ENCODE results near the gene TRMT13. TPM values are rescaled to one million over a fixed set of nuclear protein-coding genes. Genes with fewer than 3 reads are reported as not detected.
A peak's percentile ranks its signal among the peaks of the same experiment; 100 is the strongest.

Gene TRMT13
- total RNA-seq, 1 experiment from 2014 or later = 25.5 TPM

DNA sequence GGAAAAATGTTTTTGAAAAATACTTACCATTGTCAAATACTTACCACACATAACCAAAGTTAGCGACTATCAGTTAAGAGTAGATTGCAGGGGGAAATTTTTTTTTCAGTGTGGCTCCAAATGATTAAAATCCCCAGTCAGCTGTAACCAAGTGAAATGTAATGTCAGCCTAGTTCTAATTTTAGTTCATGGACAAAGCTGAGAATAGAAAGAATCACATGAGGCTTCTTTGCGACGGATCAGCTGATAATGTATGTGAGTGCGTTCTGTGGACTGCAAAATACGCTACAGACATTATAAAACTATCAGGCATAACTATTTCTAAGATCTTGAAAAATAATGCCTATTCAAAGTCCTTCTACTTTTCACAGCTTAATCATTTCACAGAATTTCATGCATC lies 45.1 kb downstream of the TRMT13 start, which contains the start of gene LRRC39:
LRRC39 (minus strand) TSS at position 166 of the 400 bp plus-strand sequence. CDS start 9,740 bp downstream, outside the sequence.
- TF ChIP-seq, protein P1, sequence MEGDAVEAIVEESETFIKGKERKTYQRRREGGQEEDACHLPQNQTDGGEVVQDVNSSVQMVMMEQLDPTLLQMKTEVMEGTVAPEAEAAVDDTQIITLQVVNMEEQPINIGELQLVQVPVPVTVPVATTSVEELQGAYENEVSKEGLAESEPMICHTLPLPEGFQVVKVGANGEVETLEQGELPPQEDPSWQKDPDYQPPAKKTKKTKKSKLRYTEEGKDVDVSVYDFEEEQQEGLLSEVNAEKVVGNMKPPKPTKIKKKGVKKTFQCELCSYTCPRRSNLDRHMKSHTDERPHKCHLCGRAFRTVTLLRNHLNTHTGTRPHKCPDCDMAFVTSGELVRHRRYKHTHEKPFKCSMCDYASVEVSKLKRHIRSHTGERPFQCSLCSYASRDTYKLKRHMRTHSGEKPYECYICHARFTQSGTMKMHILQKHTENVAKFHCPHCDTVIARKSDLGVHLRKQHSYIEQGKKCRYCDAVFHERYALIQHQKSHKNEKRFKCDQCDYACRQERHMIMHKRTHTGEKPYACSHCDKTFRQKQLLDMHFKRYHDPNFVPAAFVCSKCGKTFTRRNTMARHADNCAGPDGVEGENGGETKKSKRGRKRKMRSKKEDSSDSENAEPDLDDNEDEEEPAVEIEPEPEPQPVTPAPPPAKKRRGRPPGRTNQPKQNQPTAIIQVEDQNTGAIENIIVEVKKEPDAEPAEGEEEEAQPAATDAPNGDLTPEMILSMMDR (IDR thresholded peaks at IDR 0.05; ENCODE audit: unreplicated experiment) = no peak
- POLR2A ChIA-PET = interaction anchor here (1.0 kb wide), 1 partner anchor 19 kb away, joined by 3 read pairs; no protein-coding TSS in a partner anchor
- no peak within 1 kb of the TSS for H3K4me3 Mint-ChIP-seq (ENCODE audit: unreplicated experiment)
- H3K36me3 Mint-ChIP-seq (ENCODE audit: insufficient read depth, unreplicated experiment) = no peaks in the 10 kb centered on the region
- H3K27me3 Mint-ChIP-seq (ENCODE audit: insufficient read depth, unreplicated experiment) = no peaks in the 10 kb centered on the region
- intact Hi-C loops (cut with micrococcal nuclease) = no loop called here
- DNase-seq (ENCODE audit: unreplicated experiment) = no peak
- CTCF ChIA-PET = no interaction called here
- H3K4me1 Mint-ChIP-seq (ENCODE audit: insufficient read depth, unreplicated experiment) = no peaks in the 10 kb centered on the region
- H3K9me3 Mint-ChIP-seq (ENCODE audit: unreplicated experiment) = no peaks in the 10 kb centered on the region
- no TSS peak for BruUV-seq (replicated peaks)
- H3K27ac Mint-ChIP-seq (ENCODE audit: low read depth, unreplicated experiment) = no peak within 1 kb of the TSS

DNA sequence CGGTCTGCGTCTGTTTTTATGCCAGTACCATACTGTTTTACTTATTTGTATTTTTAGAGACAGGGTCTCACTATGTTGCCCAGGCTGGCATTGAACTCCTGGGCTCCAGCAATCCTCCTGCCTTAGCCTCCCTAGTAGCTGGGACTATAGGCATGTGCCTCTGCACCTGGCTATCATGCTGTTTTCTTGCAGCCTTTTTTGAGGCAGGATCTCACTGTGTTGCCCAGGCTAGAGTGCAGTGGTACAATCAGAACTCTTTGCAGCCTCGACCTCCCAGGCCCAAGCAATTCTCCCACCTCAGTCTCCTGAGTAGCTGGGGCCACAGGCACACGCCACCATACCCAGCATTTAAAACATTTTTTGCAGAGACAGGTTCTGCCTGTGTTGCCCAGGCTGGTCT lies 50.4 kb downstream of the TRMT13 start:
- no peaks in the 10 kb centered on the region for H3K4me1 Mint-ChIP-seq (ENCODE audit: insufficient read depth, unreplicated experiment)
- H3K27me3 Mint-ChIP-seq (ENCODE audit: insufficient read depth, unreplicated experiment) = no peaks in the 10 kb centered on the region
- no peak overlapping the region for H3K4me3 Mint-ChIP-seq (ENCODE audit: unreplicated experiment)
- TF ChIP-seq, protein P1 (IDR thresholded peaks at IDR 0.05; ENCODE audit: unreplicated experiment) = no peak
- no TSS peak for BruUV-seq (replicated peaks)
- no peak for DNase-seq (ENCODE audit: unreplicated experiment)
- H3K36me3 Mint-ChIP-seq (ENCODE audit: insufficient read depth, unreplicated experiment) = no peaks in the 10 kb centered on the region
- H3K27ac Mint-ChIP-seq (ENCODE audit: low read depth, unreplicated experiment) = no peak overlapping the region
- no peaks in the 10 kb centered on the region for H3K9me3 Mint-ChIP-seq (ENCODE audit: unreplicated experiment)
- POLR2A ChIA-PET = interaction anchor here (0.9 kb wide), 1 partner anchor 82 kb away, joined by 3 read pairs; the partner anchor contains the start of gene RTCA
- intact Hi-C loops (cut with micrococcal nuclease) = no loop called here
- CTCF ChIA-PET = interaction anchor here (1.1 kb wide), 1 partner anchor 19 kb away, joined by 3 read pairs; no protein-coding TSS in a partner anchor

DNA sequence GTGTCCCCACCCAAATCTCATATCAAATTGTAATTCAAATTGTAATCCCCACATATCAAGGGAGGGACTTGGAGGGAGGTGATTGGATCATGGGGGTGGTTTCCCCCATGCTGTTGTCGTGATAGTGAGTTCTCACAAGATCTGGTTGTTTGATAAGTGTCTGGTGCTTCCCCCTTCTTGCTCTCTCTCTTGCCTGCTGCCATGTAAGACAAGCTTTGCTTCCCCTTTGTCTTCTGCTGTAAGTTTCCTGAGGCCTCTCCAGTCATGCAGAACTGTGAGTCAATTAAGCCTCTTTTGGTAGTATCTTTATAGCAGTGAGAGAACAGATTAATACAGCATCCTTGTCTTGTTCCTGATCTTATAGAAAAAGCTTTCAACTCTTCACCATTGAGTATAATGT lies 51.6 kb downstream of the TRMT13 start:
- DNase-seq (ENCODE audit: unreplicated experiment) = no peak
- Mint-ChIP-seq H3K36me3 (ENCODE audit: insufficient read depth, unreplicated experiment) (no peaks in the 10 kb centered on the region), H3K9me3 (ENCODE audit: unreplicated experiment) (no peaks in the 10 kb centered on the region), H3K27me3 (ENCODE audit: insufficient read depth, unreplicated experiment) (no peaks in the 10 kb centered on the region), H3K27ac (ENCODE audit: low read depth, unreplicated experiment) (no peak overlapping the region), H3K4me1 (ENCODE audit: insufficient read depth, unreplicated experiment) (no peaks in the 10 kb centered on the region), H3K4me3 (ENCODE audit: unreplicated experiment) (no peak overlapping the region)
- no TSS peak for BruUV-seq (replicated peaks)
- TF ChIP-seq, protein P1 (IDR thresholded peaks at IDR 0.05; ENCODE audit: unreplicated experiment) = no peak
- CTCF ChIA-PET = interaction anchor here (1.1 kb wide), 1 partner anchor 20 kb away, joined by 3 read pairs; no protein-coding TSS in a partner anchor
- POLR2A ChIA-PET = no interaction called here
- intact Hi-C loops (cut with micrococcal nuclease) = no loop called here

DNA sequence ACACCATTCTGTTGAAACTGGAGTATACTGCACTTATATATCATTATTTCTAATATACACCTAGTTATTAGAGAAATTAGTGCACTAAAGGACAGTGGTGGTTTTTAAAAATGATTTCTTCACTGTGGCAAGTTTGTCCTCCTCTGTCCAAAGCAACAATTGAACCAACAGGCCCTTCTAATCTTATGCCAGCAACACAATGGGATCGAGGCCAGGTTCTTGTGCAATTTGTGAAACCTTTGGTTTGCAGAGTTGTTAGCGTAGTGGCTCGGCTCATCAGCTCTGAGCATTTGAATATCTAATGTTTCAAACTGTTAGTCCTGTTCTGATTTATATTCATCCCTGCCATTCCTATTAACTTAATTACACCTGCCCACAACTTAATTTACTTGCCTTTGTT lies 54.9 kb downstream of the TRMT13 start:
- Mint-ChIP-seq H3K4me3 (ENCODE audit: unreplicated experiment) (no peak overlapping the region), H3K36me3 (ENCODE audit: insufficient read depth, unreplicated experiment) (peaks cover 5% of the 10 kb centered on the region), H3K27me3 (ENCODE audit: insufficient read depth, unreplicated experiment) (no peaks in the 10 kb centered on the region), H3K4me1 (ENCODE audit: insufficient read depth, unreplicated experiment) (no peaks in the 10 kb centered on the region), H3K9me3 (ENCODE audit: unreplicated experiment) (no peaks in the 10 kb centered on the region), H3K27ac (ENCODE audit: low read depth, unreplicated experiment) (no peak overlapping the region)
- ChIA-PET POLR2A (interaction anchor here (0.6 to 1.0 kb wide), 3 partner anchors 39 to 77 kb away, joined by 3 to 4 read pairs (median 3); no protein-coding TSS in a partner anchor), CTCF (interaction anchor here (0.5 to 1.2 kb wide), 4 partner anchors 9 to 1520 kb away, joined by 3 to 4 read pairs (median 4); no protein-coding TSS in a partner anchor)
- no TSS peak for BruUV-seq (replicated peaks)
- TF ChIP-seq, protein P1 (IDR thresholded peaks at IDR 0.05; ENCODE audit: unreplicated experiment) = no peak
- intact Hi-C loops (cut with micrococcal nuclease) = no loop called here
- peak; percentile 87 for DNase-seq (ENCODE audit: unreplicated experiment)

Measured in MCF 10A (cell line).